Liver (tissue), 9 donors: ENCODE results near the gene ORC3. TPM values are rescaled to one million over a fixed set of nuclear protein-coding genes. Genes with fewer than 3 reads are reported as not detected.
"Not testable (repeated sequence)": the region's sequence is repeated elsewhere in the genome, so short reads cannot be mapped to it uniquely, and the experiment has no call there.

Source experiments
- DNase-seq: peaks from one replicate; pipeline ENCODE4 v3.0.0-alpha.2; 2017; ENCODE audit warnings: low spot score
- H3K27ac ChIP-seq, 2 donors: one replicate each; pipeline ENCODE4 v1.7.0; 2013; ENCODE audit warnings: inconsistent platforms in 2 of 2, low read length in 2 of 2, control low read depth in 1 of 2, low read depth in 1 of 2, mild to moderate bottlenecking in 1 of 2
- H3K27me3 ChIP-seq, 4 donors: one replicate each; pipeline versions ENCODE4 v1.6.1 to v1.7.0; 2013; ENCODE audit warnings: low read length in 3 of 4, inconsistent platforms in 1 of 4, mild to moderate bottlenecking in 1 of 4, moderate library complexity in 1 of 4; ENCODE audit not compliant: control insufficient read depth in 4 of 4, insufficient read depth in 4 of 4
- H3K36me3 ChIP-seq, 4 donors: one replicate each; pipeline versions ENCODE4 v1.6.1 to v1.7.0; 2013; ENCODE audit warnings: low read length in 3 of 4, mild to moderate bottlenecking in 3 of 4, low read depth in 1 of 4, moderate library complexity in 1 of 4; ENCODE audit not compliant: control insufficient read depth in 4 of 4, insufficient read depth in 3 of 4
- H3K4me1 ChIP-seq, 4 donors: one replicate each; pipeline versions ENCODE4 v1.6.1 to v1.7.0; 2013; ENCODE audit warnings: low read length in 3 of 4, mild to moderate bottlenecking in 3 of 4, moderate library complexity in 1 of 4; ENCODE audit not compliant: control insufficient read depth in 4 of 4, insufficient read depth in 4 of 4
- H3K4me3 ChIP-seq, 3 donors: one replicate each; pipeline versions ENCODE4 v1.6.1 to v1.7.0; 2013; ENCODE audit warnings: low read length in 3 of 3, control low read depth in 1 of 3, low read depth in 1 of 3, mild to moderate bottlenecking in 1 of 3
- H3K9ac ChIP-seq, 2 donors: one replicate each; pipeline ENCODE4 v1.7.0; 2013; ENCODE audit warnings: low read length in 2 of 2, mild to moderate bottlenecking in 2 of 2, moderate library complexity in 2 of 2, control low read depth in 1 of 2, low read depth in 1 of 2
- H3K9me3 ChIP-seq, 4 donors: one replicate each; pipeline versions ENCODE4 v1.6.1 to v1.7.0; 2013; ENCODE audit warnings: low read length in 3 of 4; ENCODE audit not compliant: control insufficient read depth in 4 of 4
- EGR1 ChIP-seq, 2 donors: IDR thresholded peaks; 2 replicates each; pipeline ENCODE4 v1.6.1; 2016 to 2018; ENCODE audit warnings: antibody characterized with exemption in 2 of 2, low read depth in 2 of 2
- FOXA1 ChIP-seq: IDR thresholded peaks from 2 replicates; pipeline ENCODE4 v1.6.1; 2016; ENCODE audit warnings: antibody characterized with exemption
- FOXA2 ChIP-seq: IDR thresholded peaks from 2 replicates; pipeline ENCODE4 v1.6.1; 2016; ENCODE audit warnings: antibody characterized with exemption
- HNF4A ChIP-seq, 2 donors: conservative IDR thresholded peaks; 2 replicates each; pipeline ENCODE4 v1.6.1; 2016; ENCODE audit warnings: antibody characterized with exemption in 2 of 2, mild to moderate bottlenecking in 2 of 2
- HNF4G ChIP-seq: IDR thresholded peaks from 2 replicates; pipeline ENCODE4 v1.6.1; 2016; ENCODE audit warnings: antibody characterized with exemption
- JUND ChIP-seq, 2 donors: IDR thresholded peaks; 2 replicates each; pipeline ENCODE4 v1.6.1; 2016; ENCODE audit warnings: antibody characterized with exemption in 2 of 2
- NR2F2 ChIP-seq: IDR thresholded peaks from 2 replicates; pipeline ENCODE4 v1.6.1; 2016; ENCODE audit warnings: antibody characterized with exemption
- RAD21 ChIP-seq, 2 donors: IDR thresholded peaks; 2 replicates each; pipeline ENCODE4 v1.6.1; 2016; ENCODE audit warnings: antibody characterized with exemption in 2 of 2, mild to moderate bottlenecking in 2 of 2
- RXRA ChIP-seq, 2 donors: IDR thresholded peaks; 2 replicates each; pipeline ENCODE4 v1.6.1; 2017 to 2018; ENCODE audit warnings: antibody characterized with exemption in 2 of 2, mild to moderate bottlenecking in 1 of 2
- SP1 ChIP-seq: IDR thresholded peaks from 2 replicates; pipeline ENCODE4 v1.6.1; 2018; ENCODE audit warnings: antibody characterized with exemption, mild to moderate bottlenecking
- TAF1 ChIP-seq: conservative IDR thresholded peaks from 2 replicates; pipeline ENCODE4 v1.6.1; 2016; ENCODE audit warnings: antibody characterized with exemption, mild to moderate bottlenecking
- YY1 ChIP-seq: IDR thresholded peaks from 2 replicates; pipeline ENCODE4 v1.6.1; 2016; ENCODE audit warnings: antibody characterized with exemption, mild to moderate bottlenecking
- WGBS: extraction: QIAGEN DNeasy Blood & Tissue Kit; methylation state at CpG from one replicate; pipeline ENCODE4 v1.1.7; 2013; 5-methylcytosine and 5-hydroxymethylcytosine counted together
- polyA plus RNA-seq, 2 donors: library from polyadenylated mRNA; stranded (reverse) in 1 of 2; unstranded in 1 of 2; fragments of 200-250 nt in 1 of 2; fragments of >200 nt in 1 of 2; fragmentation: Nextera tagmentation in 1 of 2; extraction: Ambion mirVana in 1 of 2; gene quantifications; one replicate each; pipeline versions ENCODE4 v1.2.1 to v1.2.3, GENCODE V29; 2013 to 2015
- total RNA-seq, 2 donors: library from RNA; depleted of rRNA; stranded (reverse); fragments of >200 nt; gene quantifications; one replicate each; pipeline ENCODE4 v1.2.3, GENCODE V29; 2014
- TF ChIP-seq, protein P1 (sequence below): fragments of 150-350 bp; IDR thresholded peaks from 2 replicates; pipeline ENCODE4 v1.5.1; 2017; ENCODE audit warnings: improper control_type of control experiment, low read depth, low read length; ENCODE audit not compliant: missing input control
- TF ChIP-seq, protein P2 (sequence below): IDR thresholded peaks from 2 replicates; pipeline ENCODE4 v1.6.1; 2016; ENCODE audit warnings: antibody characterized with exemption
- TF ChIP-seq, protein P3 (sequence below): IDR thresholded peaks from 2 replicates; pipeline ENCODE4 v1.6.1; 2016; ENCODE audit warnings: antibody characterized with exemption
- TF ChIP-seq, protein P4 (sequence below): IDR thresholded peaks from 2 replicates; pipeline ENCODE4 v1.6.1; 2016; ENCODE audit warnings: antibody characterized with exemption, mild to moderate bottlenecking
- TF ChIP-seq, protein P5 (sequence below): IDR thresholded peaks from 2 replicates; pipeline ENCODE4 v1.6.1; 2016; ENCODE audit warnings: antibody characterized with exemption
- donor health status: healthy.
- donor health status: healthy.
- donor health status: healthy.
- donor health status: healthy.
- donor health status: healthy.

The ORC3 gene
- total and polyA plus RNA-seq, 4 donors, result 5.2 to 14.5 (median 10.5) TPM

DNA sequence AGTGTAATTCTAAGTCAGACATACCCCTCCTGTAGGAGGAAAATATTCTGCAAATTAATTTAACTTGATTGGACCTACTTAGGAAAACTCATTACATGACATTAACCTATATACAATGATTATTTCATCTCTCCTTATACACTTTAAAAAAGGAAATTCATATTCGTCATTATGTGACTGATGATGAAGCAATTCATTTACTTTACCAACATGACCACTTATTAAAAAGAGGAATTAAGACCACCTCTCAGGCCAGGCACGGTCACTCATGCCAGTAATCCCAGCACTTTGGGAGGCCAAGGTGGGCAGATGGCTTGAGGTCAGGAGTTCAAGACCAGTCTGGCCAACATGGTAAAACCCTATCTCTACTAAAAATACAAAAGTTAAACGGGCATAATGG, 100.5 kb downstream of the ORC3 start:
- Histone ChIP-seq H3K27ac (no peak overlapping the region), H3K4me3 (no peak overlapping the region), H3K9ac (no peak overlapping the region), H3K27me3 (no peaks in the 10 kb centered on the region), H3K36me3 (peaks cover 0 to 3% (median 0%) of the 10 kb centered on the region in 4 donors), H3K4me1 (peaks cover 10 to 40% (median 14%) of the 10 kb centered on the region in 4 donors), H3K9me3 (no peaks in the 10 kb centered on the region)
- DNase-seq, result no peak
- TF ChIP-seq, protein P1, sequence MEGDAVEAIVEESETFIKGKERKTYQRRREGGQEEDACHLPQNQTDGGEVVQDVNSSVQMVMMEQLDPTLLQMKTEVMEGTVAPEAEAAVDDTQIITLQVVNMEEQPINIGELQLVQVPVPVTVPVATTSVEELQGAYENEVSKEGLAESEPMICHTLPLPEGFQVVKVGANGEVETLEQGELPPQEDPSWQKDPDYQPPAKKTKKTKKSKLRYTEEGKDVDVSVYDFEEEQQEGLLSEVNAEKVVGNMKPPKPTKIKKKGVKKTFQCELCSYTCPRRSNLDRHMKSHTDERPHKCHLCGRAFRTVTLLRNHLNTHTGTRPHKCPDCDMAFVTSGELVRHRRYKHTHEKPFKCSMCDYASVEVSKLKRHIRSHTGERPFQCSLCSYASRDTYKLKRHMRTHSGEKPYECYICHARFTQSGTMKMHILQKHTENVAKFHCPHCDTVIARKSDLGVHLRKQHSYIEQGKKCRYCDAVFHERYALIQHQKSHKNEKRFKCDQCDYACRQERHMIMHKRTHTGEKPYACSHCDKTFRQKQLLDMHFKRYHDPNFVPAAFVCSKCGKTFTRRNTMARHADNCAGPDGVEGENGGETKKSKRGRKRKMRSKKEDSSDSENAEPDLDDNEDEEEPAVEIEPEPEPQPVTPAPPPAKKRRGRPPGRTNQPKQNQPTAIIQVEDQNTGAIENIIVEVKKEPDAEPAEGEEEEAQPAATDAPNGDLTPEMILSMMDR, result no peak
- TF ChIP-seq YY1 (no peak), FOXA2 (no peak), NR2F2 (no peak), JUND (IDR thresholded peaks at IDR 0.05) (no peak), SP1 (no peak), FOXA1 (no peak), HNF4A (conservative IDR thresholded peaks at IDR 0.05) (no peak), RXRA (IDR thresholded peaks at IDR 0.05) (no peak), EGR1 (IDR thresholded peaks at IDR 0.05; ENCODE audit: low read depth in 2 of 2) (no peak), RAD21 (IDR thresholded peaks at IDR 0.05) (no peak), HNF4G (no peak)
- TF ChIP-seq, protein P2, sequence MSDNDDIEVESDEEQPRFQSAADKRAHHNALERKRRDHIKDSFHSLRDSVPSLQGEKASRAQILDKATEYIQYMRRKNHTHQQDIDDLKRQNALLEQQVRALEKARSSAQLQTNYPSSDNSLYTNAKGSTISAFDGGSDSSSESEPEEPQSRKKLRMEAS, result no peak
- TF ChIP-seq, protein P3, sequence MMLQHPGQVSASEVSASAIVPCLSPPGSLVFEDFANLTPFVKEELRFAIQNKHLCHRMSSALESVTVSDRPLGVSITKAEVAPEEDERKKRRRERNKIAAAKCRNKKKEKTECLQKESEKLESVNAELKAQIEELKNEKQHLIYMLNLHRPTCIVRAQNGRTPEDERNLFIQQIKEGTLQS, result no peak
- TF ChIP-seq, protein P4, sequence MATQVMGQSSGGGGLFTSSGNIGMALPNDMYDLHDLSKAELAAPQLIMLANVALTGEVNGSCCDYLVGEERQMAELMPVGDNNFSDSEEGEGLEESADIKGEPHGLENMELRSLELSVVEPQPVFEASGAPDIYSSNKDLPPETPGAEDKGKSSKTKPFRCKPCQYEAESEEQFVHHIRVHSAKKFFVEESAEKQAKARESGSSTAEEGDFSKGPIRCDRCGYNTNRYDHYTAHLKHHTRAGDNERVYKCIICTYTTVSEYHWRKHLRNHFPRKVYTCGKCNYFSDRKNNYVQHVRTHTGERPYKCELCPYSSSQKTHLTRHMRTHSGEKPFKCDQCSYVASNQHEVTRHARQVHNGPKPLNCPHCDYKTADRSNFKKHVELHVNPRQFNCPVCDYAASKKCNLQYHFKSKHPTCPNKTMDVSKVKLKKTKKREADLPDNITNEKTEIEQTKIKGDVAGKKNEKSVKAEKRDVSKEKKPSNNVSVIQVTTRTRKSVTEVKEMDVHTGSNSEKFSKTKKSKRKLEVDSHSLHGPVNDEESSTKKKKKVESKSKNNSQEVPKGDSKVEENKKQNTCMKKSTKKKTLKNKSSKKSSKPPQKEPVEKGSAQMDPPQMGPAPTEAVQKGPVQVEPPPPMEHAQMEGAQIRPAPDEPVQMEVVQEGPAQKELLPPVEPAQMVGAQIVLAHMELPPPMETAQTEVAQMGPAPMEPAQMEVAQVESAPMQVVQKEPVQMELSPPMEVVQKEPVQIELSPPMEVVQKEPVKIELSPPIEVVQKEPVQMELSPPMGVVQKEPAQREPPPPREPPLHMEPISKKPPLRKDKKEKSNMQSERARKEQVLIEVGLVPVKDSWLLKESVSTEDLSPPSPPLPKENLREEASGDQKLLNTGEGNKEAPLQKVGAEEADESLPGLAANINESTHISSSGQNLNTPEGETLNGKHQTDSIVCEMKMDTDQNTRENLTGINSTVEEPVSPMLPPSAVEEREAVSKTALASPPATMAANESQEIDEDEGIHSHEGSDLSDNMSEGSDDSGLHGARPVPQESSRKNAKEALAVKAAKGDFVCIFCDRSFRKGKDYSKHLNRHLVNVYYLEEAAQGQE, result no peak
- TF ChIP-seq, protein P5, sequence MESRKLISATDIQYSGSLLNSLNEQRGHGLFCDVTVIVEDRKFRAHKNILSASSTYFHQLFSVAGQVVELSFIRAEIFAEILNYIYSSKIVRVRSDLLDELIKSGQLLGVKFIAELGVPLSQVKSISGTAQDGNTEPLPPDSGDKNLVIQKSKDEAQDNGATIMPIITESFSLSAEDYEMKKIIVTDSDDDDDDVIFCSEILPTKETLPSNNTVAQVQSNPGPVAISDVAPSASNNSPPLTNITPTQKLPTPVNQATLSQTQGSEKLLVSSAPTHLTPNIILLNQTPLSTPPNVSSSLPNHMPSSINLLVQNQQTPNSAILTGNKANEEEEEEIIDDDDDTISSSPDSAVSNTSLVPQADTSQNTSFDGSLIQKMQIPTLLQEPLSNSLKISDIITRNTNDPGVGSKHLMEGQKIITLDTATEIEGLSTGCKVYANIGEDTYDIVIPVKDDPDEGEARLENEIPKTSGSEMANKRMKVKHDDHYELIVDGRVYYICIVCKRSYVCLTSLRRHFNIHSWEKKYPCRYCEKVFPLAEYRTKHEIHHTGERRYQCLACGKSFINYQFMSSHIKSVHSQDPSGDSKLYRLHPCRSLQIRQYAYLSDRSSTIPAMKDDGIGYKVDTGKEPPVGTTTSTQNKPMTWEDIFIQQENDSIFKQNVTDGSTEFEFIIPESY, result no peak
- WGBS, result 82% methylated on average over 3 of the region's 3 CpGs

DNA sequence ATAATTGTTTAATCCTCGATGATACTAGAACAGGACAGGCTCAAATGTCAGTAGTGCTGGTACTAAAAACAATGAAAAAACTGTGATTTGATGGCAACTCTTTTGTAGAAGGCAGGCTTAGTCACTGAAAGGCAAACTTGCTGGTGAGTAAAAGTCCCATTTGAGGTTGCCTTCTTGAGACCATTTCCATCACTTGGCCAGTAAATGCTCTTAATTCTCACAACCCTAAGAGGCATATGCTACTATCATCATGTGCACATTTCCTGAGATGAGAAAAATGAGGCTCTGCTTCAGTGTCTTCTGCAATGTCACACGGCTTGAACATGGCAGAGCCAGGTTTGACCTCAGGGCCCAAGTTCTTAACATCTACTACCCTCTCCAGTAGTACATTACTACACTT, 102.2 kb downstream of the ORC3 start:
- 82% methylated on average over 2 of the region's 2 CpGs for WGBS
- Histone ChIP-seq H3K9ac (no peak overlapping the region), H3K9me3 (no peaks in the 10 kb centered on the region), H3K36me3 (peaks cover 0 to 3% (median 0%) of the 10 kb centered on the region in 4 donors), H3K27ac (no peak overlapping the region), H3K27me3 (no peaks in the 10 kb centered on the region), H3K4me1 (peaks cover 10 to 43% (median 14%) of the 10 kb centered on the region in 4 donors), H3K4me3 (no peak overlapping the region)
- no peak for TF ChIP-seq FOXA2
- TF ChIP-seq RAD21 (IDR thresholded peaks at IDR 0.05), result no peak
- no peak for TF ChIP-seq FOXA1
- no peak for TF ChIP-seq HNF4A (conservative IDR thresholded peaks at IDR 0.05)
- TF ChIP-seq, protein P5, result no peak
- no peak for TF ChIP-seq SP1
- no peak for TF ChIP-seq HNF4G
- no peak for TF ChIP-seq YY1
- no peak for TF ChIP-seq TAF1
- DNase-seq, result no peak

DNA sequence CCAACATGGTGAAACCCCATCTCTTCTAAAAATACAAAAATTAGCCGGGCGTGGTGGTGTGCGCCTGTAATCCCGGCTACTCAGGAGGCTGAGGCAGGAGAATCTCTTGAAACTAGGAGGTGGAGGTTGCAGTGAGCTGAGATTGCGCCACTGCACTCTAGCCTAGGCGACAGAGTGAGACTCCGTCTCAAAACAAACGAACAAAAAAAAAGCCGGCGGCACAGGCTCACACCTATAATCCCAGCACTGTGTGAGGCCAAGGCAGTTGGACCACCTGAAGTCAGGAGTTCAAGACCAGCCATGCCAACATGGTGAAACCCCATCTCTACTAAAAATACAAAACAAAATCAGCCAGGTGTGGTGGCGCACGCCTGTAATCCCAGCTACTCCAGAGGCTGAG, 106.9 kb downstream of the ORC3 start:
- 85% methylated on average over 12 of the region's 12 CpGs for WGBS
- H3K36me3 ChIP-seq, H3K27me3 ChIP-seq, H3K9ac ChIP-seq, DNase-seq, H3K27ac ChIP-seq, H3K9me3 ChIP-seq, H3K4me3 ChIP-seq: not testable (repeated sequence)
- peaks cover 11 to 55% (median 17%) of the 10 kb centered on the region in 4 donors for H3K4me1 ChIP-seq
